CD4-positive, alpha-beta T cell (primary cell): ENCODE results near the gene NEGR1. TPM values are rescaled to one million over a fixed set of nuclear protein-coding genes. Genes with fewer than 3 reads are reported as not detected.

Experiments used
- ATAC-seq: fragments of 200-7000 bp; cut with Tn5 transposase; one replicate; pipeline ENCODE4 v1.10.0; 2022; ENCODE audit warnings: mild to moderate bottlenecking; ENCODE audit not compliant: poor library complexity
- CTCF ChIA-PET: fragments of 350-600 bp; sonication (Branson Sonifier 250); formaldehyde crosslinking; loops from one replicate; lab custom pipeline; 2021; ENCODE audit warnings: antibody characterized with exemption, inconsistent platforms; lab: Charles Lee
- POLR2A ChIA-PET: fragments of 350-600 bp; sonication (Branson Sonifier 250); formaldehyde crosslinking; loops from one replicate; lab custom pipeline; 2021; ENCODE audit warnings: antibody characterized with exemption, inconsistent platforms; lab: Charles Lee
- DNase-seq, 14 experiments: peaks; one replicate each; pipeline ENCODE4 v3.0.0-alpha.2; 2013 to 2020; ENCODE audit warnings: mixed read lengths in 2 of 14
- H3K27ac ChIP-seq, 2 donors: one replicate each; pipeline versions ENCODE4 v1.5.1 to v1.7.0; 2013; ENCODE audit warnings: low read length in 2 of 2, low read depth in 1 of 2, mild to moderate bottlenecking in 1 of 2
- H3K27me3 ChIP-seq, 2 experiments: 1 replicate in 1 of 2; 2 replicates in 1 of 2; pipeline versions ENCODE4 v1.6.1 to v1.7.0; 2013; ENCODE audit warnings: low read length in 2 of 2, control low read depth in 1 of 2, mild to moderate bottlenecking in 1 of 2, moderate library complexity in 1 of 2; ENCODE audit not compliant: insufficient read depth in 2 of 2, control insufficient read depth in 1 of 2
- H3K36me3 ChIP-seq: one replicate; pipeline ENCODE4 v1.6.1; 2013; ENCODE audit warnings: low read length, control low read depth; ENCODE audit not compliant: insufficient read depth
- H3K4me1 ChIP-seq: one replicate; pipeline ENCODE4 v1.6.1; 2013; ENCODE audit warnings: low read length, control low read depth; ENCODE audit not compliant: insufficient read depth
- H3K4me3 ChIP-seq: one replicate; pipeline ENCODE4 v1.5.1; 2013; ENCODE audit warnings: mild to moderate bottlenecking, low read length, moderate library complexity
- H3K9me3 ChIP-seq, 2 experiments: 1 replicate in 1 of 2; 2 replicates in 1 of 2; pipeline versions ENCODE4 v1.6.1 to v1.7.0; 2013; ENCODE audit warnings: low read length in 2 of 2, mild to moderate bottlenecking in 2 of 2, control low read depth in 1 of 2, moderate library complexity in 1 of 2; ENCODE audit not compliant: control insufficient read depth in 1 of 2, insufficient read depth in 1 of 2
- H3K27ac Mint-ChIP-seq: one replicate; pipeline ENCODE4 v1.8.0; 2020; ENCODE audit warnings: mixed read lengths
- H3K27me3 Mint-ChIP-seq: one replicate; pipeline ENCODE4 v1.8.0; 2021; ENCODE audit warnings: mixed read lengths
- H3K36me3 Mint-ChIP-seq: one replicate; pipeline ENCODE4 v1.8.0; 2021; ENCODE audit warnings: low read depth, mixed read lengths
- H3K4me1 Mint-ChIP-seq: one replicate; pipeline ENCODE4 v1.8.0; 2021; ENCODE audit warnings: low read depth, mixed read lengths
- H3K4me3 Mint-ChIP-seq: one replicate; pipeline ENCODE4 v1.8.0; 2020; ENCODE audit warnings: mild to moderate bottlenecking, mixed read lengths
- H3K9me3 Mint-ChIP-seq: one replicate; pipeline ENCODE4 v1.8.0; 2020; ENCODE audit warnings: mixed read lengths
- intact Hi-C, 2 experiments: fragments of 100-400 bp; cut with DNase I in 1 of 2; cut with micrococcal nuclease in 1 of 2; formaldehyde crosslinking; loops; one replicate each; pipeline versions ENCODE4 v1.15.1 to v1.9.0; 2023 to 2025; cut with DNase I, micrococcal nuclease
- total RNA-seq, 174 experiments: library from RNA in 2 of 174; stranded (reverse) in 2 of 174; gene quantifications; one replicate each; pipeline ENCODE4 v1.2.3 and lab custom pipeline; 2021 to 2026
- TF ChIP-seq, protein P1 (sequence below): fragments of 200-600 bp; IDR thresholded peaks from one replicate; pipeline ENCODE4 v1.8.0; 2022; ENCODE audit warnings: antibody characterized with exemption, mild to moderate bottlenecking

The NEGR1 gene
- total RNA-seq, 2 experiments from 2014 or later, result 0.03 TPM

DNA sequence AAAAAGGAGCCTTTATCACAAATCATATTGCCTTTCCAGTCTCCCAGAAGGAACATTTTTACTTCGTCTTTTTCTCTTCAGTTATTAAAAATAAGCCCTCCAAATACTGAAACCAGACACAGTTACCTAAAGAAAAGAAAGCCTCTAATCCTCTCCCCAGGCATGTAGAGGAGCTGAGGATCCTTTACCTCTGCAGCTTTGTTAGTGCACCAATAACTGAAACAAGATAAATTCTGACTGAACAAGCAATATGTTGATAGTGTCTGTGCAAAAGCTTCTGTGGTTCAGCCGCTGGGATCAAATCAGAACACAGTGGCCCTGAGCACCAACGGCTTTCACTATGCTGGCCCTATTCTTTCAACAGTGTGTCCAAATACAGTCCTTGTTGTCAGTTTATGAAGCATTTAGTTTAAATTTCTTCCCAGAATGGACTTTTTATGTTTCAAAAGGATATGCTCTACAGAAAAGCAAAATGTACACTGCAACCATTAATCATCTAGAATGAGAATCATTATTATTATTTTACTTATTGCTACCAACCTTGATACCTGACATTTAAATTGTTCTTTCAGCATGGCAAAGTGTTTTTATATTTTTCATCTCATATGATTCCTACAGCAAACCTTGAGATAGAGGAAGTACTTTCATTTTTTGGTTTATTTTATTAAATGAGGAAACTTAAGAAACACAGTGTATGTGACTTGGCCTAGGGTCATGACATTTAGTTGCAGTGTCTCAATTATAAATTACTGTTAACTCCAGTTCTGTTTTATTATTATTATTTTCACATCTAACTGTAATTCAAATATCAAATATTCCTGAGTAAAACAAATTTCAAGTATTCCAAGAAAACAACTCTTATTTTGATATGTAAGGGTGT is 217.9 kb downstream of the NEGR1 start:
- Histone ChIP-seq H3K27me3 (no peaks in the 10 kb centered on the region), H3K4me1 (no peaks in the 10 kb centered on the region), H3K27ac (no peak overlapping the region), H3K4me3 (no peak overlapping the region), H3K36me3 (no peaks in the 10 kb centered on the region), H3K9me3 (no peaks in the 10 kb centered on the region)
- intact Hi-C loops, result no loop called here
- ATAC-seq (no peak), DNase-seq (no peak)
- H3K9me3 Mint-ChIP-seq, result peaks cover under 1% of the 10 kb centered on the region
- H3K27me3 Mint-ChIP-seq, result no peaks in the 10 kb centered on the region
- H3K4me3 Mint-ChIP-seq, result no peak overlapping the region
- H3K36me3 Mint-ChIP-seq, result no peaks in the 10 kb centered on the region
- CTCF ChIA-PET, result no interaction called here
- no peak overlapping the region for H3K27ac Mint-ChIP-seq
- TF ChIP-seq, protein P1, sequence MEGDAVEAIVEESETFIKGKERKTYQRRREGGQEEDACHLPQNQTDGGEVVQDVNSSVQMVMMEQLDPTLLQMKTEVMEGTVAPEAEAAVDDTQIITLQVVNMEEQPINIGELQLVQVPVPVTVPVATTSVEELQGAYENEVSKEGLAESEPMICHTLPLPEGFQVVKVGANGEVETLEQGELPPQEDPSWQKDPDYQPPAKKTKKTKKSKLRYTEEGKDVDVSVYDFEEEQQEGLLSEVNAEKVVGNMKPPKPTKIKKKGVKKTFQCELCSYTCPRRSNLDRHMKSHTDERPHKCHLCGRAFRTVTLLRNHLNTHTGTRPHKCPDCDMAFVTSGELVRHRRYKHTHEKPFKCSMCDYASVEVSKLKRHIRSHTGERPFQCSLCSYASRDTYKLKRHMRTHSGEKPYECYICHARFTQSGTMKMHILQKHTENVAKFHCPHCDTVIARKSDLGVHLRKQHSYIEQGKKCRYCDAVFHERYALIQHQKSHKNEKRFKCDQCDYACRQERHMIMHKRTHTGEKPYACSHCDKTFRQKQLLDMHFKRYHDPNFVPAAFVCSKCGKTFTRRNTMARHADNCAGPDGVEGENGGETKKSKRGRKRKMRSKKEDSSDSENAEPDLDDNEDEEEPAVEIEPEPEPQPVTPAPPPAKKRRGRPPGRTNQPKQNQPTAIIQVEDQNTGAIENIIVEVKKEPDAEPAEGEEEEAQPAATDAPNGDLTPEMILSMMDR, result no peak
- no peaks in the 10 kb centered on the region for H3K4me1 Mint-ChIP-seq
- POLR2A ChIA-PET, result no interaction called here

DNA sequence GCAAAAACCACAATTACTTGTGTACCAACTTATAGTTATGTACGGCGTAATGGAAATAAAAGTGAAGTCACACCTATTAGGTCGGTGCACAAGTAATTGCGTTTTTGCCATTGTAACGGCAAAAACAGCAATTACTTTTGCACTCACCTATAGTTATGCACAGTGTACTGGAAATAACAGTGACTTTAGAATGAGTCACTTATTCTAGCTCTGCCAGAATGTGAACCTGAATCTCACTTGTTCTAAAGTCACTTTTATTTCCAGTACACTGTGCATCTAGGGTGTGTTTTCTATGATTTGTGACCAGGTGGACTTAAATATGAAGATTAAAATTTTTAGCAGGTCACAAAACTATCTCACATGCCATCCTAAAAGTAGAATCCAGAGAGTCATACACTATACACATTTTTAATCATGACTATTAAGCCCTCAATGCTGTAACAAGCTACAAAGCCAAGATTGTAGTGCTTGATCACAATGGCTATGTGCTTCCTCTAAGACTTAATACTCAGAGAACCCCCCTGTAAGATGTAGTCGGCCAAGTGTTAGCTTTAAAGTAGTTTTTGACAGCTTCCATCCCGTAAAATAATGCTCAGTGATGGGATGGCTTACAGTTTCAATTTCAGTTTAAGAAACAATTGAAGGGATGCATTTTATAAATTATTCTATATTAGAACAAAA is 218.8 kb downstream of the NEGR1 start:
- no peak for DNase-seq

GRCh38 chr1:72062584-72062983 is 219.8 kb downstream of the NEGR1 start:
- Mint-ChIP-seq H3K36me3 (no peaks in the 10 kb centered on the region), H3K4me3 (no peak overlapping the region), H3K4me1 (no peaks in the 10 kb centered on the region), H3K9me3 (no peaks in the 10 kb centered on the region), H3K27ac (no peak overlapping the region), H3K27me3 (no peaks in the 10 kb centered on the region)
- ChIA-PET CTCF (no interaction called here), POLR2A (no interaction called here)
- intact Hi-C loops, result no loop called here
- DNase-seq (no peak), ATAC-seq (no peak)
- H3K27ac ChIP-seq, result no peak overlapping the region
- no peak overlapping the region for H3K4me3 ChIP-seq
- no peaks in the 10 kb centered on the region for H3K9me3 ChIP-seq
- H3K27me3 ChIP-seq, result no peaks in the 10 kb centered on the region
- no peaks in the 10 kb centered on the region for H3K36me3 ChIP-seq
- H3K4me1 ChIP-seq, result no peaks in the 10 kb centered on the region
- TF ChIP-seq, protein P1, result no peak

More for the DNA sequence above, 218.8 kb downstream of the NEGR1 start:
- no peaks in the 10 kb centered on the region for H3K27me3 Mint-ChIP-seq
- H3K4me1 Mint-ChIP-seq, result no peaks in the 10 kb centered on the region
- Histone ChIP-seq H3K27me3 (no peaks in the 10 kb centered on the region), H3K4me1 (no peaks in the 10 kb centered on the region), H3K36me3 (no peaks in the 10 kb centered on the region), H3K4me3 (no peak overlapping the region), H3K9me3 (no peaks in the 10 kb centered on the region), H3K27ac (no peak overlapping the region)
- intact Hi-C loops, result no loop called here
- ATAC-seq, result no peak
- no peaks in the 10 kb centered on the region for H3K36me3 Mint-ChIP-seq
- CTCF ChIA-PET, result no interaction called here
- no peaks in the 10 kb centered on the region for H3K9me3 Mint-ChIP-seq
- POLR2A ChIA-PET, result no interaction called here
- TF ChIP-seq, protein P1, result no peak
- no peak overlapping the region for H3K4me3 Mint-ChIP-seq
- no peak overlapping the region for H3K27ac Mint-ChIP-seq
